ENCODE measurements around the gene DYSF. TPM values are rescaled to one million over a fixed set of nuclear protein-coding genes. Genes with fewer than 3 reads are reported as not detected.

The DYSF gene
- total and polyA plus RNA-seq, 2 donors (not counting 1 experiment from before 2014, with no cell fraction given) = 0.17 to 0.43 TPM

DNA sequence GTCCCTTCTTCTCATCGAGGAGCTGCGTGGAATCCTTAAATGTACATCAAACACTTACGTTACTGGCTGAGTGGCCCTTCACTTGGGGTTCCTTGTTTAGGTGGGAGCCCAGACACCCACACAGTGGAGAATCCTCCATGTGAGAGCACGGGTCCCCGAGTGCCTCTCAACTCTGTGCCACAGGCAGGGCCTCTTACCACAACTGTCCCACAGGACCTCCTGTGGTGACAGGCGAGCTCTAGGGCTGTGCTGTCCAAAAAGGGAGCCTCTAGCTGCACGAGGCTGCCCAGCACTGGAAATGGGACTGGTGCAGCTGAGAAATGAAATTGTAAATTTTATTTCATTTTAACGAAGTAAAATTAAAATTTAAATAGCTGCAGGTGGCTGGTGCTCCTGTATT lies 145.7 kb downstream of the DYSF start:
- H3K4me2 ChIP-seq (replicated peaks; ENCODE audit: low read depth, low read length, poor library complexity, severe bottlenecking) = no peak overlapping the region
- ChIA-PET POLR2A (no interaction called here), CTCF (no interaction called here)
- H3K4me3 Mint-ChIP-seq = no peak overlapping the region
- H3K4me1 Mint-ChIP-seq = no peaks in the 10 kb centered on the region
- H4K20me1 ChIP-seq (ENCODE audit: control insufficient read depth, insufficient read depth, low read length, poor library complexity, severe bottlenecking) = no peaks in the 10 kb centered on the region
- ATAC-seq (ENCODE audit: low read depth) (no peak), DNase-seq (no peak)
- no peak overlapping the region for H3K27ac ChIP-seq (ENCODE audit: low read length in 2 of 2)
- no peak overlapping the region for H2AFZ ChIP-seq (ENCODE audit: insufficient read depth, low read depth, low read length, poor library complexity, severe bottlenecking)
- H3K9me3 Mint-ChIP-seq (ENCODE audit: insufficient read depth) = no peaks in the 10 kb centered on the region
- no peaks in the 10 kb centered on the region for H3K36me3 ChIP-seq (replicated peaks in 1 of 2; ENCODE audit: control extremely low read depth in 1 of 2, control insufficient read depth in 1 of 2, extremely low read depth in 1 of 2, insufficient read depth in 2 of 2, low read length in 1 of 2)
- no peak overlapping the region for H3K4me3 ChIP-seq (ENCODE audit: control extremely low read depth in 1 of 5, extremely low read depth in 1 of 5, insufficient read depth in 1 of 5, low read depth in 2 of 5, low read length in 4 of 5)
- 100% methylated on average over 4 of the region's 8 CpGs for WGBS (ENCODE audit: insufficient coverage)
- peaks cover 0 to 3% (median 0%) of the 10 kb centered on the region in 3 donors for H3K9me3 ChIP-seq (ENCODE audit: control extremely low read depth in 1 of 3, control insufficient read depth in 2 of 3, insufficient read depth in 1 of 3, low read length in 2 of 3)
- no peak overlapping the region for H3K27ac Mint-ChIP-seq
- intact Hi-C loops (cut with micrococcal nuclease) = no loop called here
- H3K27me3 Mint-ChIP-seq = peaks cover 30% of the 10 kb centered on the region
- H3K79me2 ChIP-seq (ENCODE audit: control insufficient read depth, insufficient read depth, low read length) = no peaks in the 10 kb centered on the region
- peaks cover 0 to 8% (median 0%) of the 10 kb centered on the region in 4 experiments for H3K27me3 ChIP-seq (replicated peaks in 1 of 4; ENCODE audit: control extremely low read depth in 1 of 4, control insufficient read depth in 3 of 4, insufficient read depth in 4 of 4, low read length in 3 of 4)
- TF ChIP-seq, protein P1, sequence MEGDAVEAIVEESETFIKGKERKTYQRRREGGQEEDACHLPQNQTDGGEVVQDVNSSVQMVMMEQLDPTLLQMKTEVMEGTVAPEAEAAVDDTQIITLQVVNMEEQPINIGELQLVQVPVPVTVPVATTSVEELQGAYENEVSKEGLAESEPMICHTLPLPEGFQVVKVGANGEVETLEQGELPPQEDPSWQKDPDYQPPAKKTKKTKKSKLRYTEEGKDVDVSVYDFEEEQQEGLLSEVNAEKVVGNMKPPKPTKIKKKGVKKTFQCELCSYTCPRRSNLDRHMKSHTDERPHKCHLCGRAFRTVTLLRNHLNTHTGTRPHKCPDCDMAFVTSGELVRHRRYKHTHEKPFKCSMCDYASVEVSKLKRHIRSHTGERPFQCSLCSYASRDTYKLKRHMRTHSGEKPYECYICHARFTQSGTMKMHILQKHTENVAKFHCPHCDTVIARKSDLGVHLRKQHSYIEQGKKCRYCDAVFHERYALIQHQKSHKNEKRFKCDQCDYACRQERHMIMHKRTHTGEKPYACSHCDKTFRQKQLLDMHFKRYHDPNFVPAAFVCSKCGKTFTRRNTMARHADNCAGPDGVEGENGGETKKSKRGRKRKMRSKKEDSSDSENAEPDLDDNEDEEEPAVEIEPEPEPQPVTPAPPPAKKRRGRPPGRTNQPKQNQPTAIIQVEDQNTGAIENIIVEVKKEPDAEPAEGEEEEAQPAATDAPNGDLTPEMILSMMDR (IDR thresholded peaks at IDR 0.05) = no peak
- TF ChIP-seq EZH2 (IDR thresholded peaks at IDR 0.05; ENCODE audit: borderline replicate concordance, insufficient read depth, low read depth, low read length, poor library complexity, severe bottlenecking) = no peak
- no peak overlapping the region for H3K9ac ChIP-seq (ENCODE audit: low read length)
- H3K4me1 ChIP-seq (ENCODE audit: control insufficient read depth in 2 of 2, insufficient read depth in 2 of 2, low read length in 2 of 2) = no peaks in the 10 kb centered on the region

DNA sequence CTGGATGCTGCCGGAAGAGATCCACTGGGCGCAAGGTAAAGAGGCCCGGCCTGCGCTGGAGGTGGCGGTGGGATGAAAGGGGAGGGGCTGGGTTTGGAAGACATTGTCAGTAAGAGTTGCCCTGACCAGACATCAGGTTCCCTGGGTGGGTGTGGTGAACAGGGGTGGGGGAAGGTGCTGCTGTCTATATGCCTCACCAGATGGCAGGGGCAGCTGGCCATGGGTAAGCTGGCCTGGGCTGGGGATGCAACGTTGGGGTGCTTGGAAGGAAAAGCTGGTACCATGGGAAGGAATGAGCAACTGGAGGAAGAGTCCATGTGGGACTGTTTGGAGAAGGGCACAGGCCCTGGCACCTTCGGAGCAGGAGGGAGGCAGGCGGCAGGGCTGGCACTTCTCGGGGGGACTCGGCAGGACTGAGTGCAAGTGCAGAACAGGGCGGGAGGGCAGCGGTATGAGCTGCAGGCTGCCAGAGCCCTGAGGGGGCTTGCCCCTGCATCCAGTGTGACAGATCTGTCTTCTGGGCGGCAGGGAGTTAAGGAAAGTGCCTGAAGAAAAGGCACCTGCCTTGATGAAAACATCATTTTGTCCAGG lies 146.4 kb downstream of the DYSF start:
- intact Hi-C loops (cut with micrococcal nuclease) = no loop called here
- no peaks in the 10 kb centered on the region for H3K4me1 Mint-ChIP-seq
- TF ChIP-seq, protein P1 (IDR thresholded peaks at IDR 0.05) = no peak
- TF ChIP-seq EZH2 (IDR thresholded peaks at IDR 0.05; ENCODE audit: borderline replicate concordance, insufficient read depth, low read depth, low read length, poor library complexity, severe bottlenecking) = no peak
- H3K4me3 Mint-ChIP-seq = no peak overlapping the region
- Histone ChIP-seq H3K27me3 (replicated peaks in 1 of 4; ENCODE audit: control extremely low read depth in 1 of 4, control insufficient read depth in 3 of 4, insufficient read depth in 4 of 4, low read length in 3 of 4) (peaks cover 0 to 10% (median 0%) of the 10 kb centered on the region in 4 experiments), H3K27ac (ENCODE audit: low read length in 2 of 2) (no peak overlapping the region), H3K4me1 (ENCODE audit: control insufficient read depth in 2 of 2, insufficient read depth in 2 of 2, low read length in 2 of 2) (no peaks in the 10 kb centered on the region), H3K4me2 (replicated peaks; ENCODE audit: low read depth, low read length, poor library complexity, severe bottlenecking) (no peak overlapping the region), H4K20me1 (ENCODE audit: control insufficient read depth, insufficient read depth, low read length, poor library complexity, severe bottlenecking) (no peaks in the 10 kb centered on the region), H3K9me3 (ENCODE audit: control extremely low read depth in 1 of 3, control insufficient read depth in 2 of 3, insufficient read depth in 1 of 3, low read length in 2 of 3) (peaks cover 0 to 3% (median 0%) of the 10 kb centered on the region in 3 donors), H3K4me3 (ENCODE audit: control extremely low read depth in 1 of 5, extremely low read depth in 1 of 5, insufficient read depth in 1 of 5, low read depth in 2 of 5, low read length in 4 of 5) (no peak overlapping the region), H2AFZ (ENCODE audit: insufficient read depth, low read depth, low read length, poor library complexity, severe bottlenecking) (no peak overlapping the region), H3K9ac (ENCODE audit: low read length) (no peak overlapping the region), H3K36me3 (replicated peaks in 1 of 2; ENCODE audit: control extremely low read depth in 1 of 2, control insufficient read depth in 1 of 2, extremely low read depth in 1 of 2, insufficient read depth in 2 of 2, low read length in 1 of 2) (no peaks in the 10 kb centered on the region), H3K79me2 (ENCODE audit: control insufficient read depth, insufficient read depth, low read length) (no peaks in the 10 kb centered on the region)
- no peak for ATAC-seq (ENCODE audit: low read depth)
- H3K27me3 Mint-ChIP-seq = peaks cover 34% of the 10 kb centered on the region
- WGBS (ENCODE audit: insufficient coverage) = 91% methylated on average over 10 of the region's 13 CpGs
- CTCF ChIA-PET = no interaction called here
- no peak for DNase-seq
- POLR2A ChIA-PET = no interaction called here
- no peak overlapping the region for H3K27ac Mint-ChIP-seq
- no peaks in the 10 kb centered on the region for H3K9me3 Mint-ChIP-seq (ENCODE audit: insufficient read depth)

Data from B cell (primary cell).